NCI-H748 (cell line): ENCODE results near the gene AQP5.
"Not testable (repeated sequence)": the region's sequence is repeated elsewhere in the genome, so short reads cannot be mapped to it uniquely, and the experiment has no call there.

Source experiments
- DNase-seq: peaks from one replicate; lab custom pipeline; 2025; ENCODE audit not compliant: unreplicated experiment; lab: John Stamatoyannopoulos, UW

The AQP5 gene

GRCh38 chr12:49979016-49979586 lies 17.4 kb downstream of the AQP5 start:
- DNase-seq: no peak

- DNase-seq: no peak
Observed at GRCh38 chr12:49979791-49980190, 18.1 kb downstream of the AQP5 start.

- DNase-seq: no peak
Observed at GRCh38 chr12:49980501-49981349, 19.1 kb downstream of the AQP5 start.

- DNase-seq: no peak
Observed at GRCh38 chr12:49982246-49983087, 20.8 kb downstream of the AQP5 start.

- DNase-seq: no peak
Observed at GRCh38 chr12:49983892-49984291, 22.2 kb downstream of the AQP5 start.

- no peak for DNase-seq
Observed at GRCh38 chr12:49984476-49985359, 23.0 kb downstream of the AQP5 start.

- DNase-seq: no peak
Observed at GRCh38 chr12:49985981-49986380, 24.3 kb downstream of the AQP5 start.

GRCh38 chr12:49986476-49986875 lies 24.8 kb downstream of the AQP5 start:
- not testable (repeated sequence) for DNase-seq

- DNase-seq: no peak
Observed at GRCh38 chr12:49987625-49988303, 26.1 kb downstream of the AQP5 start.

- not testable (repeated sequence) for DNase-seq
Observed at GRCh38 chr12:49989400-49989799, 27.7 kb downstream of the AQP5 start.

GRCh38 chr12:49990273-49990672 lies 28.6 kb downstream of the AQP5 start:
- no peak for DNase-seq

GRCh38 chr12:49998453-49998852 lies 36.8 kb downstream of the AQP5 start:
- no peak for DNase-seq

GRCh38 chr12:50003595-50003994 lies 41.9 kb downstream of the AQP5 start:
- no peak for DNase-seq

GRCh38 chr12:50004696-50005095 lies 43.0 kb downstream of the AQP5 start:
- no peak for DNase-seq

GRCh38 chr12:50005175-50005574 lies 43.5 kb downstream of the AQP5 start:
- no peak for DNase-seq

GRCh38 chr12:50006280-50006679 lies 44.6 kb downstream of the AQP5 start:
- no peak for DNase-seq

- DNase-seq: no peak
Observed at GRCh38 chr12:50006754-50007442, 45.2 kb downstream of the AQP5 start.

- no peak for DNase-seq
Observed at GRCh38 chr12:50013361-50014147, 51.9 kb downstream of the AQP5 start.

GRCh38 chr12:50014342-50014741 lies 52.7 kb downstream of the AQP5 start:
- no peak for DNase-seq
